Small intestine (tissue), 7 donors: ENCODE results near the gene GALNS. TPM values are rescaled to one million over a fixed set of nuclear protein-coding genes. Genes with fewer than 3 reads are reported as not detected.
A peak's percentile ranks its signal among the peaks of the same experiment; 100 is the strongest.

Experiments used
- DNase-seq, 2 donors: peaks; one replicate each; pipeline versions ENCODE4 v3.0.0 to v3.0.0-alpha.2; 2013
- FAIRE-seq: peaks from 2 replicates; lab custom pipeline; 2012; peaks lifted over from hg19 to GRCh38; lab: Jason Lieb, UNC
- H3K27ac ChIP-seq, 3 donors: one replicate each; pipeline ENCODE4 v1.5.1; 2013; ENCODE audit warnings: low read length in 2 of 3, mild to moderate bottlenecking in 2 of 3, control low read depth in 1 of 3, inconsistent platforms in 1 of 3, low read depth in 1 of 3, moderate library complexity in 1 of 3
- H3K27me3 ChIP-seq, 3 donors: one replicate each; pipeline ENCODE4 v1.6.1; 2013; ENCODE audit warnings: low read length in 3 of 3, inconsistent platforms in 1 of 3; ENCODE audit not compliant: control insufficient read depth in 3 of 3, insufficient read depth in 3 of 3
- H3K36me3 ChIP-seq, 3 donors: one replicate each; pipeline ENCODE4 v1.6.1; 2013; ENCODE audit warnings: low read length in 3 of 3, inconsistent platforms in 1 of 3, low read depth in 1 of 3, mild to moderate bottlenecking in 1 of 3, moderate library complexity in 1 of 3; ENCODE audit not compliant: control insufficient read depth in 3 of 3, insufficient read depth in 2 of 3
- H3K4me1 ChIP-seq, 3 donors: one replicate each; pipeline ENCODE4 v1.6.1; 2013; ENCODE audit warnings: low read length in 2 of 3, inconsistent platforms in 1 of 3, low read depth in 1 of 3, mild to moderate bottlenecking in 1 of 3, moderate library complexity in 1 of 3; ENCODE audit not compliant: control insufficient read depth in 3 of 3, insufficient read depth in 2 of 3
- H3K4me3 ChIP-seq, 3 donors: one replicate each; pipeline ENCODE4 v1.5.1; 2013; ENCODE audit warnings: low read length in 3 of 3, control low read depth in 1 of 3, inconsistent platforms in 1 of 3, low read depth in 1 of 3, mild to moderate bottlenecking in 1 of 3, moderate library complexity in 1 of 3
- H3K9me3 ChIP-seq, 2 donors: one replicate each; pipeline ENCODE4 v1.6.1; 2013; ENCODE audit warnings: low read depth in 1 of 2, low read length in 1 of 2; ENCODE audit not compliant: control insufficient read depth in 2 of 2, insufficient read depth in 1 of 2
- WGBS, 3 donors: extraction: QIAGEN DNeasy Blood & Tissue Kit; methylation state at CpG; one replicate each; pipeline ENCODE4 v1.1.7; 2013; 5-methylcytosine and 5-hydroxymethylcytosine counted together
- polyA plus RNA-seq, 4 donors: library from polyadenylated mRNA; stranded (reverse) in 3 of 4; unstranded in 1 of 4; fragments of 200-250 nt in 3 of 4; fragments of 120-200 nt in 1 of 4; gene quantifications; one replicate each; pipeline versions ENCODE4 v1.2.1 to v1.2.3, GENCODE V29; 2013
- donor health status: healthy with polysubstance abuse.
- donor health status: control.
- donor health status: control.
- donor health status: Bipolar disorder and iron deficiency.
- donor health status: healthy.

Gene GALNS
- polyA plus RNA-seq, 4 donors, result 28.3 to 35.4 (median 32.7) TPM

DNA sequence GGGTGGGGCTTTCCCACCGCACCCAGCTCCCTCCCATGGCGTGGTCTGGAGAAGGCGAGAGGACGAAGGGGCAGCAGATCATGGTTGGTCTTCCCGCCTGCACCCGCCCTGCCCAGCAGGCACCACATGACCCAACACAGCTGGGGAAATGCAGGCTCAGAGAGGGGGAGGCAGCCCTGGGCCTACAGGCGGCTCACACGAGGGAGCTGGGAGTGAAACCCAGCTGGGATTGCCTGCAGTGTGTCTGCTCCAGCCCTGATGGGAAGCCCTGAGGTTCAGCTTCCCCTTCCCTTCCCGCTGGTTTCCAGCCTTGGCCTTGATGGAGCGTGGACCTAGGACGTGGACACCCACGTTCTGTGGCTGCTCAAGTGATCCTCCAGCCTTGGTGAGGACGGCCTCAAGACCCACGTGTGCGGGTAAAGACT, 29.7 kb upstream of the GALNS start:
- Histone ChIP-seq H3K4me3 (no peak overlapping the region), H3K36me3 (peaks cover 0 to 15% (median 0%) of the 10 kb centered on the region in 3 donors), H3K9me3 (peaks cover 0 to 12% of the 10 kb centered on the region in 2 donors), H3K4me1 (peaks cover 0 to 2% (median 0%) of the 10 kb centered on the region in 3 donors), H3K27ac (peak overlapping the region in 1 of 3 donors; percentile 2), H3K27me3 (peaks cover 0 to 2% (median 0%) of the 10 kb centered on the region in 3 donors)
- 65 to 80% (median 79%) methylated on average over 14 to 15 of the region's 15 CpGs for WGBS, 3 donors
- FAIRE-seq, result no peak
- no peak for DNase-seq

DNA sequence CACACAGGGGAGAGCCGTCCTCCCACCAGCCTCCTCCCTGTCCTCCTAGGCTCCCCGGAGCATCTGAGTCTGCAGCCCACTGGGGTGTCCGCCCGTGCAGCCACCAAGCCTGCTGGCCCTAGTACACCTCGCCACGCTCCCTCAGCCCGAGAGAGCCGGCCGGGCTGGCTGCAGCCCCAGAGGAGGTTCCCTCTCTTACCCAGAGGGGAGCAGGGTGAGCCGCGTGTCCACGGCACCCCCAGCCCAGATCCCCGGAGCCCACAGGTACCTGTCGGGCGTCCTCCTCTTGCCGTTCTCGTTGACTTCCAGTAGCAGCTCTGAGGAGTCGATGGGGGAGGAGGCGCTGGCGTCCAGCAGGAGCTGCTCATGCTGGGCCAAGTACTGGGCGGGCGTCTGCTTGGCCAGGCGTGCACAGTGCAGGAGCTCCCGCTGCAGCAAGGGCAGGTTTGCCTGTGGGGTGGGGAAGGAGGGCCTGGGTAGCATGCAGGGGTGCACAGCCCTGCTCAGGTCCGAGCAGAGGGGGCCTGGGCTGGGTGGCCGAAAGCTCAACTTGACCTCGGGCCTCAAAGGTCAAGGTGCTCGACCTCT, 29.0 kb upstream of the GALNS start:
- 85 to 90% (median 88%) methylated on average over 25 to 28 of the region's 28 CpGs for WGBS, 3 donors
- Histone ChIP-seq H3K4me3 (no peak overlapping the region), H3K27ac (no peak overlapping the region), H3K36me3 (peaks cover 0 to 15% (median 0%) of the 10 kb centered on the region in 3 donors), H3K4me1 (peaks cover 0 to 7% (median 0%) of the 10 kb centered on the region in 3 donors), H3K9me3 (peaks cover 0 to 12% of the 10 kb centered on the region in 2 donors), H3K27me3 (peaks cover 0 to 4% (median 0%) of the 10 kb centered on the region in 3 donors)
- DNase-seq (no peak), FAIRE-seq (no peak)

DNA sequence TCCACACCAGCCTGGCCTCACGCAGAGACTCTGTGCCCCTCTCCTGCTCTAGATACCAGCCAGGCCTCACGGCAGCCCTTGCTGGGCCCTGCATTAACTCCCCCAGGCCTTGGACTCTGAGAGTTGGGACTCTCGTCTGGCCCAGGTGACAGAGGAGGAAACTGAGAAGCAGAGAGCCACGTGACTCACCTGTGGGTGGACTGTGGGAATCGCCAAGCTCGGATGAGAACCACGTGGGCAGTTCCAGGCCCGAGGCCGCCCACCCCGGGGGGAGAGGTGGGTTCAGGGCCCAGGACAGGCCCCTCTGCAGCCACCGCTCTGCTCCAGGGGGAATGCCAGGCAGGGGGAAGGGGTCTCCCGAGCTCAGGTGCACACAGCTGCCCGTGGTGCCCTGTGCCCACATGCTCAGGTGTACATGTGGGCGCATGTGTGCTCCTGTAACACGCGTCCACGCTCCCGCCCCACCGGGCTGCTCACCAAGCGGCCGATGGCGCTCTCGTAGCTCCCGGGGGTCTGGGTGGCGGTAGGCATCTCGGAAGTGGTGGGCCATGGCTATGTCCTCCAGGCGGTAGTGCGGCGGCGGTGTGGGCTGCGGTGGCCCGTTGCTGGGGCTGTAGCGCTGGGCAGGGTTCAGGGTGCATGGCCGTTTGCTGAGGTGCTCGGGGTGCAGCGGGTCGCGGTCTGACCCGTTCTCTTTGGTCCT, 28.0 kb upstream of the GALNS start:
- no peak for FAIRE-seq
- 88 to 93% (median 89%) methylated on average over 36 to 39 of the region's 39 CpGs for WGBS, 3 donors
- Histone ChIP-seq H3K9me3 (peaks cover 0 to 5% of the 10 kb centered on the region in 2 donors), H3K4me1 (peaks cover 0 to 12% (median 0%) of the 10 kb centered on the region in 3 donors), H3K36me3 (peaks cover 0 to 11% (median 0%) of the 10 kb centered on the region in 3 donors), H3K27ac (no peak overlapping the region), H3K27me3 (peaks cover 0 to 11% (median 0%) of the 10 kb centered on the region in 3 donors), H3K4me3 (no peak overlapping the region)
- no peak for DNase-seq

DNA sequence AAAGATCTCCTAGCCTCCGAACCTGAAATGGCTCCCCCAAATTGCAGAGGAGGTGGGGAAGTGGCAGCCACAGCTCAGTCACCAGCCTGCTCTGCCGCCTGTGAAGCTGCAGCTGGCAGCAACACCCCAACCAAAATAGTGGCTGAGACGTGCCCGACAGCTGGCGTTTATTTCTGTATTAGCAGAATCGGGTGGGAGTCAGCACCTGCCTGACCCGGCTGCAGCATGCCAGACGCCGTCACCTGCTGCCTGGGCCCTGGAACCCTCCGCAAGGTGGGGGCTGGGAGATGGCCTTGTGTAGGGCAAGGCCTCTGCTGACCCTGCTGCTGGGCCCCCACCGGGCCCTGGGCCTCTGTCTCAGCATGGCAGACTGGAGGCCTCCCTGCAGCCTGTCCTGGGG, 27.2 kb upstream of the GALNS start:
- Histone ChIP-seq H3K9me3 (no peaks in the 10 kb centered on the region), H3K36me3 (peaks cover 0 to 16% (median 0%) of the 10 kb centered on the region in 3 donors), H3K4me3 (no peak overlapping the region), H3K27ac (no peak overlapping the region), H3K27me3 (peaks cover 0 to 11% (median 0%) of the 10 kb centered on the region in 3 donors), H3K4me1 (peaks cover 0 to 12% (median 0%) of the 10 kb centered on the region in 3 donors)
- DNase-seq (no peak), FAIRE-seq (no peak)
- 57 to 88% (median 73%) methylated on average over 11 of the region's 11 CpGs for WGBS, 3 donors

DNA sequence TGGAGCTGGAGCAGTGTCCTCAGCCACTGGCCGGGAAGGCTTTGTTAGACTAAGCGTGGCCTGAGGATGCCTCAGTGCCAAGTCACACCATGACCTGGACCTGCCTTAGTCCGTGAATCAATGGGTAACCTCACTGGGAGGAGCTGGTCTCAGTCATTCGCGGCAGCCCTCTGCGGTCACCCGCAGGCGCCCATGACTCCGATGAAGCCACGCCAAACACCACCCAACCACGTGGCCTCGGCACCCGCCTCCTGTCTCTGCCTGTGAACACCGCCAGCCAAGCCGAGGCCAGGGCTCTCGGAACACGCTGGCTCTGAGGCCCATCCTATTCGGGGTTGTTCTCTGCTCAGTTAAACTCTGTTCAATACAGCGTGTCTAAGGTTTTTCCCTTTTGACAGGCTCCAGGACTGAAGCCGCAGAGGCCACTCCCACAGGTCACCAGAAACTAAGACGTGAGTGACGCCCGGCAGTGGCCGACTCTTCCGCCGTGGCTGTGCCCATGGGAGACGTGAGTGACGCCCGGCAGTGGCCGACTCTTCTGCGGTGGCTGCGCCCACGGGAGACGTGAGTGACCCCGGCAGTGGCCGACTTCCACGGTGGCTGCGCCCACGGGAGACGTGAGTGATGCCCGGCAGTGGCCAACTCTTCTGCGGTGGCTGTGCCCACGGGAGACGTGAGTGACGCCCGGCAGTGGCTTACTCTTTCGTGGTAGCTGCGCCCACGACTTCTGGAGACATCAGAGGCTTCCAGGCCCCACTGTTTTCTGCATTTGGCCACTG, 26.6 kb upstream of the GALNS start:
- FAIRE-seq (no peak), DNase-seq (no peak)
- Histone ChIP-seq H3K27ac (no peak overlapping the region), H3K4me3 (no peak overlapping the region), H3K27me3 (peaks cover 0 to 11% (median 0%) of the 10 kb centered on the region in 3 donors), H3K4me1 (peaks cover 0 to 12% (median 0%) of the 10 kb centered on the region in 3 donors), H3K9me3 (no peaks in the 10 kb centered on the region), H3K36me3 (peaks cover 0 to 19% (median 0%) of the 10 kb centered on the region in 3 donors)
- 92 to 95% (median 95%) methylated on average over 49 of the region's 49 CpGs for WGBS, 3 donors

DNA sequence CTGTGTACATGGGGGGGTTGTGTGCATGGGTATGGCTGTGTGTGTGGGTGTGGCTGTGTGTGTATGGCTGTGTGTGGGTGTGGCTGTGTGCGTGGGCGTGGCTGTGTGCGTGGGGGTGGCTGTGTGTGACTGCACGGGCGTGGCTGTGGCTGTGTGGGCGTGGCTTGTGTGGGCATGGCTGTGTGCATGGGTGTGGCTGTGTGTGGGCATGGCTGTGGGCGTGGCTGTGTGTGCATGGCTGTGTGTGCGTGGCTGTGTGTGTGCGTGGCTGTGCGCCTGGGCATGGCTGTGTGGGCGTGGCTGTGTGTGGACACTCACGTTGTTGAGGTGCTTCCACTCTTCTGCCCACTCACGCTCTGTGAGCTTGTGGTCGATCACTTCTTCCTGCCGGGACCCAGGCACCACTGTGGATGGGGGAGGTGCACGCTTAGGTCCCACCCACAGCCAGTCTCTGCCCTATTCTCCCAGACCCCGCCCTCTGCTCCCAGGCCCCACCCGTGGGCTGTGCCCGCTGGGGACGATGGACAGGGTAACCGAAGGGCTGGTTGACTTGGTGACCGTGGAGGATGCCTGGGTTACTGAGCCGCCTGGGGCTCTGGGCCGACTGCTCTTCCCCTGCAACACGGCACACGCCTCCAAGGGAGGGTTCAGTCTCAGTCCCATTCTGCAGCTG, 25.7 kb upstream of the GALNS start:
- FAIRE-seq (no peak), DNase-seq (peak in 1 of 2 donors; percentile 57)
- Histone ChIP-seq H3K27ac (no peak overlapping the region), H3K4me3 (no peak overlapping the region), H3K4me1 (peaks cover 0 to 12% (median 0%) of the 10 kb centered on the region in 3 donors), H3K9me3 (no peaks in the 10 kb centered on the region), H3K27me3 (peaks cover 0 to 11% (median 0%) of the 10 kb centered on the region in 3 donors), H3K36me3 (peaks cover 0 to 22% (median 0%) of the 10 kb centered on the region in 3 donors)
- WGBS, 3 donors, result 58 to 77% (median 69%) methylated on average over 25 to 26 of the region's 26 CpGs

DNA sequence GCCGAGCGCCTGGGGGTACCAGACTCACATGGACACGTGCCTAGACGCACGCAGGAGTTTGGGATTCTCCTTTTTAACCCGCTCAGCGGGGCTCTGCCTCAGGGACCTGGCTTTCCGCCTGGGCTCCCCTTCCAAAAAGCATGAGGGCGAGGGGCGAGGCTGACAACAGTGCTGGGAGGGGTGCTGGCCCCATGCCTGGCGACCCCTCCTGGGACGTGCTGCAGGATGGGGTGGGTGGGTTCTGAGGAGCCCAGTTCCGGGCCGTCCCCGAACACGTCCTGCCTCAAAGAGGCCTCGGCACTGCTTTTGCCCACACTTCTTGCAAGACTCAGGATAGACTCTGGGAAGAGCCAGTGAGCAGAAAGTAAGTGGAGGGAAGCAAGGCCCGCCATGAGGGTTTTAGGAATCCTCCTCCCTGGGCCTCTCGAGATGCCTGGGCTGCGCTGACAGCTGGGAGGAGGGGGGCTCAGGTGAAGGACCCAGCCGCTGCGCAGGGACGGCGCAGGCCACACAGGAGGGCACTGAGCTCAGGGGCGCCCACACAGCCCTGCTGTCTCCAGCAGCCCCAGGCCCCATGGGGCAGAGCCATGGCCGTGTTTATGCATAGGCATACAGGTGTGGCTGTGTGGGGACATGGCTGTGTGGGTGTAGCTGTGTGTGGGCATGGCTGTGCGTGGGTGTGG, 25.1 kb upstream of the GALNS start:
- Histone ChIP-seq H3K9me3 (no peaks in the 10 kb centered on the region), H3K27ac (no peak overlapping the region), H3K4me3 (no peak overlapping the region), H3K27me3 (peaks cover 0 to 11% (median 0%) of the 10 kb centered on the region in 3 donors), H3K36me3 (peaks cover 0 to 22% (median 0%) of the 10 kb centered on the region in 3 donors), H3K4me1 (peaks cover 0 to 12% (median 0%) of the 10 kb centered on the region in 3 donors)
- DNase-seq (no peak), FAIRE-seq (no peak)
- 63 to 86% (median 82%) methylated on average over 27 of the region's 27 CpGs for WGBS, 3 donors
